ENCODE results near the gene SVIL. TPM values are rescaled to one million over a fixed set of nuclear protein-coding genes. Genes with fewer than 3 reads are reported as not detected.
A peak's percentile ranks its signal among the peaks of the same experiment; 100 is the strongest.

SVIL gene
- total RNA-seq, 1 experiment from 2014 or later = 15.3 TPM

DNA sequence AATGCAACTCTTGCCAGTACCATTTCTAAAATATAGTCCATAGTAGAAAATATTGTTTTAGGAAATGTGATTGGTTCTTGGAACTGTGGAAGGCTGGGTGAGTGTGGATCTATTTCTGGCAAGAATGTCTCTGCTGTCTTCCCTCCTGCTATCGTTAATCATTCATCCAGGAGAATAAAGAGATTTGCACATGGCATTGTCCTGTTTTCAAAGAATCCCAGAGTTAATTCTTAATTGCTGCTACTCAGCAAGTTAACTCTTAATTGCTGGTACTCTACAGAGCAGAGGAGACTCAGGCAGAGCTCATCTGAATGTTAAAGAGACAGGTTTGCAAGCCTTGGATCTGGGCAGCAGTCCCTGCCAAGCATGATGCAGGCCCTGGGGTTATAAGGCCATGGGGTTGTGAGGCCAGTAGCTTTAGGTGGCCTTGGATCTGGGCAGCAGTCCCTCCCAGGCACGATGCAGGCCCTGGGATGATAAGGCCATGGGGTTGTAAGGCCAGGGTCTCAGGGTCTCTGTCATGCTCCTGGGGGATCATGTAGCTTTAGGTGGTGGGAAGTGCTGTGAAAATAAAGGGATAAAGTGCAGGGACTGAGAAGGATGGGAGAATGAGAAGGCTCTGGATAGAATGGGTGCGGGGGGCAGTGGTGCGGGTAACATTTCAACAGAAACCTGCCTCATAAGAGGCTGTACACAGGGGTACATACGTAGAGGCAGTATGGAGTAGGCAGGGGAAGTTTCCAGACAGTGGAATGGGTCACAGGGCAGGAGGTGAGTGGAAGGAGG lies 162.3 kb downstream of the SVIL start:
- Mint-ChIP-seq H3K27me3 (ENCODE audit: low read depth) (no peaks in the 10 kb centered on the region), H3K4me1 (peaks cover 17 to 38% of the 10 kb centered on the region in 2 experiments), H3K27ac (peak overlapping the region in 2 of 3 experiments; percentile 65 to 76; a peak in 3 of 7 replicates), H3K4me3 (no peak overlapping the region; a peak in 1 of 5 replicates), H3K9me3 (no peaks in the 10 kb centered on the region), H3K36me3 (ENCODE audit: insufficient read depth in 1 of 3, low read depth in 3 of 3) (peaks cover 4 to 29% (median 11%) of the 10 kb centered on the region in 3 experiments; a peak in 6 of 7 replicates)
- H3K56ac ChIP-seq (ENCODE audit: insufficient read length, low read depth, low read length) = no peak overlapping the region
- H2BK12ac ChIP-seq (ENCODE audit: insufficient read length, low read depth, low read length) = no peak overlapping the region
- H2BK120ac ChIP-seq (ENCODE audit: low read depth, low read length, poor library complexity, severe bottlenecking) = no peak overlapping the region
- H2AFZ ChIP-seq (ENCODE audit: low read length) = no peak overlapping the region
- no peak overlapping the region for H3K14ac ChIP-seq (ENCODE audit: insufficient read depth, low read length)
- H2AK5ac ChIP-seq (ENCODE audit: insufficient read length, low read length) = no peak overlapping the region
- H3K4me2 ChIP-seq (ENCODE audit: insufficient read depth, insufficient read length, low read length) = no peak overlapping the region
- H4K91ac ChIP-seq (ENCODE audit: insufficient read length, low read depth, low read length) = no peak overlapping the region
- H4K8ac ChIP-seq (replicated peaks; ENCODE audit: insufficient read length, low read depth, low read length) = no peak overlapping the region
- no peak overlapping the region for H3K4ac ChIP-seq (ENCODE audit: low read depth, low read length)
- no peaks in the 10 kb centered on the region for H3K27me3 ChIP-seq (ENCODE audit: insufficient read depth, low read length)
- H2BK20ac ChIP-seq (ENCODE audit: low read depth, low read length, poor library complexity, severe bottlenecking) = no peak overlapping the region
- H3K9me3 ChIP-seq (ENCODE audit: control insufficient read depth, low read depth, low read length) = no peaks in the 10 kb centered on the region
- TF ChIP-seq, protein P1, sequence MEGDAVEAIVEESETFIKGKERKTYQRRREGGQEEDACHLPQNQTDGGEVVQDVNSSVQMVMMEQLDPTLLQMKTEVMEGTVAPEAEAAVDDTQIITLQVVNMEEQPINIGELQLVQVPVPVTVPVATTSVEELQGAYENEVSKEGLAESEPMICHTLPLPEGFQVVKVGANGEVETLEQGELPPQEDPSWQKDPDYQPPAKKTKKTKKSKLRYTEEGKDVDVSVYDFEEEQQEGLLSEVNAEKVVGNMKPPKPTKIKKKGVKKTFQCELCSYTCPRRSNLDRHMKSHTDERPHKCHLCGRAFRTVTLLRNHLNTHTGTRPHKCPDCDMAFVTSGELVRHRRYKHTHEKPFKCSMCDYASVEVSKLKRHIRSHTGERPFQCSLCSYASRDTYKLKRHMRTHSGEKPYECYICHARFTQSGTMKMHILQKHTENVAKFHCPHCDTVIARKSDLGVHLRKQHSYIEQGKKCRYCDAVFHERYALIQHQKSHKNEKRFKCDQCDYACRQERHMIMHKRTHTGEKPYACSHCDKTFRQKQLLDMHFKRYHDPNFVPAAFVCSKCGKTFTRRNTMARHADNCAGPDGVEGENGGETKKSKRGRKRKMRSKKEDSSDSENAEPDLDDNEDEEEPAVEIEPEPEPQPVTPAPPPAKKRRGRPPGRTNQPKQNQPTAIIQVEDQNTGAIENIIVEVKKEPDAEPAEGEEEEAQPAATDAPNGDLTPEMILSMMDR (conservative IDR thresholded peaks at IDR 0.05) = no peak
- H2BK15ac ChIP-seq (ENCODE audit: low read depth, low read length) = no peak overlapping the region
- H3K27ac ChIP-seq (ENCODE audit: insufficient read length, low read depth, low read length) = no peak overlapping the region
- H2BK5ac ChIP-seq (ENCODE audit: insufficient read length, low read length) = no peak overlapping the region
- H3K9ac ChIP-seq (ENCODE audit: extremely low read depth, insufficient read length, low read length) = no peak overlapping the region
- no peak for DNase-seq
- H3K79me1 ChIP-seq (ENCODE audit: insufficient read depth, low read depth, low read length, poor library complexity, severe bottlenecking) = no peaks in the 10 kb centered on the region
- H4K5ac ChIP-seq (ENCODE audit: insufficient read length, low read depth, low read length) = no peak overlapping the region
- no peak overlapping the region for H3K23ac ChIP-seq (ENCODE audit: insufficient read length, low read depth, low read length)
- no peak overlapping the region for H3K18ac ChIP-seq (ENCODE audit: insufficient read length, low read depth, low read length)
- no peak overlapping the region for H3T11ph ChIP-seq (ENCODE audit: low read length)
- no peaks in the 10 kb centered on the region for H3K23me2 ChIP-seq (ENCODE audit: insufficient read length, low read depth, low read length, poor library complexity, severe bottlenecking)
- no peaks in the 10 kb centered on the region; the same call in 1 of the 2 replicates for H3K4me1 ChIP-seq (ENCODE audit: insufficient read depth, low read length)
- H3K79me2 ChIP-seq (ENCODE audit: insufficient read depth, low read length) = no peaks in the 10 kb centered on the region
- no peaks in the 10 kb centered on the region for H4K20me1 ChIP-seq (ENCODE audit: control insufficient read depth, insufficient read depth, insufficient read length)
- WGBS (ENCODE audit: extremely low coverage, insufficient read length, low lambda C conversion rate) = no CpG with 5 or more reads among the region's 5 CpGs
